Stimulated activated memory B cell treated with anti-CD40 and anti-IgM and Interleukin-4, amounts not matched to agents 10 μg/mL and 1 μg/mL and 100 μg/mL, for 72 hours (primary cell): ENCODE measurements around the gene SEBOX.
A peak's percentile ranks its signal among the peaks of the same experiment; 100 is the strongest.

Experiments used
- ATAC-seq: fragments of 150-1000 bp; cut with Tn5 transposase; 2 replicates; pipeline ENCODE4 v1.10.0; 2021
- H3K27ac Mint-ChIP-seq: one replicate; pipeline ENCODE4 v1.8.0; 2022; ENCODE audit warnings: mild to moderate bottlenecking, mixed read lengths
- H3K27me3 Mint-ChIP-seq: one replicate; pipeline ENCODE4 v1.8.0; 2022; ENCODE audit warnings: mixed read lengths
- H3K36me3 Mint-ChIP-seq: one replicate; pipeline ENCODE4 v1.8.0; 2022; ENCODE audit warnings: mixed read lengths
- H3K4me1 Mint-ChIP-seq: one replicate; pipeline ENCODE4 v1.8.0; 2022; ENCODE audit warnings: mixed read lengths
- H3K4me3 Mint-ChIP-seq: one replicate; pipeline ENCODE4 v1.8.0; 2022; ENCODE audit warnings: mild to moderate bottlenecking, moderate library complexity, mixed read lengths
- H3K9me3 Mint-ChIP-seq: one replicate; pipeline ENCODE4 v1.8.0; 2022; ENCODE audit warnings: mixed read lengths

The SEBOX gene

GRCh38 chr17:28366605-28367004, 1.6 kb upstream of the SEBOX start:
- H3K36me3 Mint-ChIP-seq, result peaks cover 19% of the 10 kb centered on the region
- H3K4me3 Mint-ChIP-seq, result no peak overlapping the region
- H3K27me3 Mint-ChIP-seq, result no peaks in the 10 kb centered on the region
- no peaks in the 10 kb centered on the region for H3K9me3 Mint-ChIP-seq
- H3K4me1 Mint-ChIP-seq, result peaks cover 6% of the 10 kb centered on the region
- no peak for ATAC-seq
- H3K27ac Mint-ChIP-seq, result no peak overlapping the region

GRCh38 chr17:28365487-28365886, 488 bp upstream of the SEBOX start:
- Mint-ChIP-seq H3K4me1 (peaks cover 6% of the 10 kb centered on the region), H3K36me3 (peaks cover 30% of the 10 kb centered on the region), H3K9me3 (no peaks in the 10 kb centered on the region), H3K4me3 (no peak overlapping the region), H3K27me3 (no peaks in the 10 kb centered on the region), H3K27ac (no peak overlapping the region)
- no peak for ATAC-seq

DNA sequence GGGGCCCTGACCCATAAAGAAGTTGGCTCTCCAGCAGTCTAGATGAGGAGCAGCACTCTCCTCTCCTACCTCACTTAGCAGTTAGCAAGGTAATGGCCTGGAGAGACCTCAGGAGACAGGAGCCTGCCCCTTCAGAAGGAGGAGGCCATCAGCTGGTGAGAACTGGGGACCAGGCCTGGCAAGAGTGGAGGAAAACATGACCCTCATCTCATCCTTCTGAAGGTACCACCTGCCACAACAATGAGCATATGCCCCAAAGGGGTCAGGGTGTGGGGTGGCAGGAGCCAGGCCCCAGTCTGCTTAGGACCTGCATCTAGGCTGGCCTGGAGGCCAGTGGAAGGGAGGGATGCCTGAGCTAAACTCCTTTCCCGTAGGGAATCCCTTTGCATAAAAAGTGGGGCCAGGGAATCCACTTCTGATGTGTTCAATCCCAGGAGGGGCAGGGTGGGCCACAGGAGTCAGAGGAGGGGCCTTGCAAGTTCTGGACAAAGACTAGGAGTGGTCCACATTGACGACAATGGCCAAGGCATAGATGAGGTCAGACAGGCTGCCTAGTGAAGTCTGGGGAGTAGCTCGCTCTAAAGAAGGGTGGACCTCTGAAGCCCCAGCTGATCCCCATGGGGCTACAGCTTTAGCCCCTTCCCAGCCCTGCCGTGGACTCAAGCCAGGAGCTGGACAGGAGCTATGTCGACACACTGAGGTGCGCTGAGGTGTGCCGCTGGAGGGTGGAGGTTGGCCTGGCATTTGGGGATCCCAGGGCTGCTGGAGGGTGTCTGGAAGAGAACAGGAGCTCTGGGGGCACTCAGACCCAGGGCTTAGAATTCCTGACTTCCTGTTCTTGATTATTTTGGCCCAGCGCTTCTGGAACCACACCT, 986 bp downstream of the SEBOX start:
- Mint-ChIP-seq H3K27me3 (no peaks in the 10 kb centered on the region), H3K4me3 (no peak overlapping the region), H3K36me3 (peaks cover 35% of the 10 kb centered on the region), H3K9me3 (no peaks in the 10 kb centered on the region), H3K4me1 (no peaks in the 10 kb centered on the region), H3K27ac (no peak overlapping the region)
- ATAC-seq, result no peak

GRCh38 chr17:28363186-28363585, 1.8 kb downstream of the SEBOX start:
- Mint-ChIP-seq H3K9me3 (no peaks in the 10 kb centered on the region), H3K36me3 (peaks cover 36% of the 10 kb centered on the region), H3K4me3 (no peak overlapping the region), H3K4me1 (peaks cover 3% of the 10 kb centered on the region), H3K27me3 (no peaks in the 10 kb centered on the region), H3K27ac (no peak overlapping the region)
- ATAC-seq, result no peak

- peaks cover 43% of the 10 kb centered on the region for H3K36me3 Mint-ChIP-seq
- no peak for ATAC-seq
- peak overlapping the region; percentile 97 for H3K27ac Mint-ChIP-seq
- peaks cover 31% of the 10 kb centered on the region for H3K4me1 Mint-ChIP-seq
- H3K4me3 Mint-ChIP-seq, result peak overlapping the region; percentile 95
- no peaks in the 10 kb centered on the region for H3K27me3 Mint-ChIP-seq
- H3K9me3 Mint-ChIP-seq, result no peaks in the 10 kb centered on the region
These were observed 7.2 kb downstream of the SEBOX start for GRCh38 chr17:28357901-28358197.

GRCh38 chr17:28357061-28357900, 7.7 kb downstream of the SEBOX start, which contains the start of gene POLDIP2:
TSS of gene POLDIP2 (minus strand) at chr17:28357527. CDS start at chr17:28357448, 79 bp downstream.
- Mint-ChIP-seq H3K27me3 (no peaks in the 10 kb centered on the region), H3K4me3 (peak within 1 kb of the TSS; percentile 95), H3K9me3 (no peaks in the 10 kb centered on the region), H3K4me1 (peaks cover 31% of the 10 kb centered on the region), H3K36me3 (peaks cover 40% of the 10 kb centered on the region), H3K27ac (peak within 1 kb of the TSS; percentile 97)
- ATAC-seq, result peak; percentile 100

- Mint-ChIP-seq H3K4me3 (no peak overlapping the region), H3K27me3 (no peaks in the 10 kb centered on the region), H3K27ac (no peak overlapping the region), H3K4me1 (peaks cover 7% of the 10 kb centered on the region), H3K9me3 (no peaks in the 10 kb centered on the region), H3K36me3 (peaks cover 63% of the 10 kb centered on the region)
- no peak for ATAC-seq
These were observed 14.7 kb downstream of the SEBOX start for GRCh38 chr17:28350271-28350670.

GRCh38 chr17:28348979-28349378, 16.0 kb downstream of the SEBOX start:
- H3K9me3 Mint-ChIP-seq, result no peaks in the 10 kb centered on the region
- H3K4me3 Mint-ChIP-seq, result no peak overlapping the region
- peaks cover 66% of the 10 kb centered on the region for H3K36me3 Mint-ChIP-seq
- no peak overlapping the region for H3K27ac Mint-ChIP-seq
- no peak for ATAC-seq
- no peaks in the 10 kb centered on the region for H3K27me3 Mint-ChIP-seq
- H3K4me1 Mint-ChIP-seq, result no peaks in the 10 kb centered on the region

DNA sequence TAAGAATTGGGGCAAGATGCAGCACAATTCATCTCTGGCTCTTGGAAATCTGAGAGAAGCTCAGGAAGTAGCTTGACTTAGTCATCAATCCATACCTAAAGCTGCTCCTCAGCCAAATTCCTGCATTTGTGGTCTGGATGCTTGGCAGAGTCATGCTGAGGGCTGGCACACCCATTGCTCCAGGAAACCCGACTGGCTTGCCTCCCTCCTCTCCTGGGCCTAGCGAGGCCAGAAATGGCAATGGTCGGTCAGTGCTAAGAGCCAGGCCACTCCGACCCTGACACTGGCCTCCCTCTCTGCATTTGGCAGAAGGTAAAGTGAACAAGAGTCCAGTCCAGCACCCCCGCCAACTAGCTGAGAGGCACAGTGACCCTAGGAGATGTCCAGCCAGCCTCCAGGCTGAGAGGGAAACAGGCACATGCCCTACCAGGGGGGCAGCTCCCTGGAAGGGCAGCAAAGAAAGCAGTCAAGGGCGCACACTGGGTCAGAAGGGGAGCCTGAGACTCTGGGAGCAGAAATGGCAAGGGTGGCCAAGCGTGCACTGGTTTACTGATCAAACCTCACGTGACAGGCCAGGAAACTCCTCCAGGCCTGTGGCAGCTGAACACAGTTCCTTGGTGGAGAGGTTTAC, 17.6 kb downstream of the SEBOX start:
- Mint-ChIP-seq H3K9me3 (no peaks in the 10 kb centered on the region), H3K4me1 (no peaks in the 10 kb centered on the region), H3K4me3 (no peak overlapping the region), H3K27ac (no peak overlapping the region), H3K36me3 (peaks cover 69% of the 10 kb centered on the region), H3K27me3 (no peaks in the 10 kb centered on the region)
- ATAC-seq, result no peak

- no peak for ATAC-seq
- Mint-ChIP-seq H3K9me3 (no peaks in the 10 kb centered on the region), H3K36me3 (peaks cover 73% of the 10 kb centered on the region), H3K27ac (no peak overlapping the region), H3K4me1 (no peaks in the 10 kb centered on the region), H3K27me3 (no peaks in the 10 kb centered on the region), H3K4me3 (no peak overlapping the region)
These were observed 18.2 kb downstream of the SEBOX start for GRCh38 chr17:28346746-28347246.

- Mint-ChIP-seq H3K27me3 (no peaks in the 10 kb centered on the region), H3K36me3 (peaks cover 73% of the 10 kb centered on the region), H3K4me3 (no peak overlapping the region)
These were observed 18.8 kb downstream of the SEBOX start for GRCh38 chr17:28346199-28346580.

DNA sequence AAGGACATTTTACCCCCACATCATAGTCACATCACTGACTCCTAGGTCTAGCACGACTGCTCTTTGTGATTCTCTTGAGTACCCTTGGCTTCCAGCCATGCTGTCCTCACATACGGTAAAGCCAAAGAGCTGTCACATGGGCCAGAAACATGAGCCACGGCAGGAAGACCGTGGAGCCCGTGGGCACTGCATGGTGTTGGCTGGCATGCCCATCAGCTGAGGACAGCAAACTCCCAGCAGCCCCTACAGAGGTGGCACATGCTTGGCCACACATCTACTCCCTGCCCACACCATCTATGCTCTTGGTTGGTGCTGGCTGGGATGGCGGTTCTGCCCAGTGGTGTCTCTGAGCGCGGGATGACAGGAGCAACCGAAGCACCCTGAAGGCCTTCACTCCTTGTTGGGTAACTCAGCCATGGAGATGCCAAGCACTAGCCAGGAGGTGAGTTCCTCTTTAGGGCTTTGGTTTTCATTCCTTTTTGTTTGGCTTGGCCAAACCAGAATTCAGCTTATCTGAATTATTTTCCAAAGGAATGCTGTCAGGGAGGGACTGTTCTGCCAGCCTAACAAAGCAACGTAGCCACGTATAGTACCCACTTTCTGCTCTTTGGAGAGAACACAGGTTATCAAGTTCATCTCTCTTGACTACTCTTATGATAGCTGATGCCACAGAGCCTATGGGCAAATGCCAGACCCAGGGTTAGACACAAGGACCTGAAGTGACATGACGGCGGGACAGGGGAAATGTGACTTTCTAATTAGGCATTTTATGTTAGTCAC, 19.4 kb downstream of the SEBOX start:
- Mint-ChIP-seq H3K27me3 (no peaks in the 10 kb centered on the region), H3K4me1 (no peaks in the 10 kb centered on the region), H3K36me3 (peaks cover 71% of the 10 kb centered on the region), H3K9me3 (no peaks in the 10 kb centered on the region), H3K27ac (no peak overlapping the region), H3K4me3 (no peak overlapping the region)
- ATAC-seq, result no peak

More at GRCh38 chr17:28346199-28346580, 18.8 kb downstream of the SEBOX start:
- H3K9me3 Mint-ChIP-seq, result no peaks in the 10 kb centered on the region
- no peaks in the 10 kb centered on the region for H3K4me1 Mint-ChIP-seq
- ATAC-seq, result no peak
- H3K27ac Mint-ChIP-seq, result no peak overlapping the region

DNA sequence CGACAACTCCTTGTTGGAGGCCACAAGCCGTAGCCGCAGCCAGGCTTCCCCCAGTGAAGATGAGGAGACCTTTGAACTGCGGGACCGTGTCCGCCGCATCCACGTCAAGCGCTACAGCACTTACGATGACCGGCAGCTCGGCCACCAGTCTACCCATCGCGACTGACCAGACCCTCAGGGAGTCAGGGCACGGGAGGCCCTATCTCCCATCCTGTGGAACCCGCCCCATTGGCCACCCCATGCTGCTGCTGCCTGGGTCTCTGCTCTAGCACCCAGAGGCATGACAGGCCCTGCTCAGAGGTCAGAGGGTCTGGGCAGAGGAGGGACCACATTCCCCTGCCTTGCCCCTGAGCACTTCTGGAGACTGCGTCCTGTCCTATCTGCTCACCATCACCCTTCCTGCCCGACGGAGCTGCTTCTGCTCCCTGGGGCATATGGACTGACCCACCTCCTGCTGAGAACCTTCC, 20.5 kb downstream of the SEBOX start:
- Mint-ChIP-seq H3K27me3 (no peaks in the 10 kb centered on the region), H3K9me3 (no peaks in the 10 kb centered on the region), H3K27ac (no peak overlapping the region), H3K4me3 (no peak overlapping the region), H3K36me3 (peaks cover 67% of the 10 kb centered on the region), H3K4me1 (no peaks in the 10 kb centered on the region)
- no peak for ATAC-seq

DNA sequence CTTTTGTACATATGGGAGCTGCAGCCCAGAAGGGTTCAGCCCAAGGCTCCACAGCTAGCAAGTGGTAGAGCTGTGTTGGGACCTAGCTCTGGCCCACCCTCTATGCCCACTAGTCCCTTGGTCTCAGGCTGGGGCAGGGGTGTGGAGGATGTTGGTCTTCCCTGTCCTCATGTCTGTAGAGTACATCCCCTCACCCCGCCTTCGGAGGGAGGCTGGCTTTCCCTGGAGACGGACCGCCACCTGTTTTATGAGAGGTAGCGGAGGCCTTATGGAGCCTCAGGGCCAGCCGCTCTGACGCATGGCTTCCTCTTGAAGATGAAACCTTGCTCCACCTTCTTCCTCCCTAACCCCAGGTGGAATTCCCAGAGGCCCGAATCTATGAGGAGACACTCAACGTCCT, 21.0 kb downstream of the SEBOX start:
- Mint-ChIP-seq H3K4me1 (no peaks in the 10 kb centered on the region), H3K4me3 (no peak overlapping the region), H3K36me3 (peaks cover 67% of the 10 kb centered on the region), H3K27ac (no peak overlapping the region), H3K9me3 (no peaks in the 10 kb centered on the region), H3K27me3 (no peaks in the 10 kb centered on the region)
- no peak for ATAC-seq
